Measurements from ENCODE around the gene COX6B1. TPM values are rescaled to one million over a fixed set of nuclear protein-coding genes. Genes with fewer than 3 reads are reported as not detected.

Gene COX6B1
- total and polyA plus RNA-seq, 7 donors, result 631 to 1,724 (median 878) TPM

GRCh38 chr19:35628565-35629331 is 19.4 kb upstream of the COX6B1 start, which contains the start of gene RBM42:
TSS of gene RBM42 (plus strand) at chr19:35629036. CDS start at chr19:35629154, 118 bp downstream.
- H3K27ac ChIP-seq, result peak within 1 kb of the TSS; percentile 94
- no peak for TF ChIP-seq CTCF (IDR thresholded peaks at IDR 0.05)
- peaks cover 13% of the 10 kb centered on the region for H3K4me1 ChIP-seq
- H3K9me3 ChIP-seq, result no peaks in the 10 kb centered on the region
- H3K4me3 ChIP-seq, result peak within 1 kb of the TSS; percentile 83
- peaks cover 4 to 41% of the 10 kb centered on the region in 2 donors for H3K36me3 ChIP-seq (ENCODE audit: insufficient read depth in 1 of 2, low read depth in 1 of 2)
- DNase-seq (peak; percentile 96 to 97), ATAC-seq (peak; percentile 100)
- 0% methylated on average over 56 of the region's 56 CpGs for WGBS, 3 donors
- no peaks in the 10 kb centered on the region for H3K27me3 ChIP-seq (ENCODE audit: insufficient read depth in 3 of 3, low read length in 2 of 3)
- intact Hi-C loops (cut with DNase I), result loop anchor here in 1 of 2 donors (2.0 kb wide), 1 partner anchor 84 kb away; the partner anchor contains the start of gene TMEM147

GRCh38 chr19:35629332-35629633 is 18.8 kb upstream of the COX6B1 start:
- intact Hi-C loops (cut with DNase I), result loop anchor here in 1 of 2 donors (2.0 kb wide), 1 partner anchor 84 kb away; the partner anchor contains the start of gene TMEM147

GRCh38 chr19:35633727-35634440 is 14.2 kb upstream of the COX6B1 start:
- ATAC-seq (no peak), DNase-seq (no peak)
- no peak overlapping the region for H3K4me3 ChIP-seq
- no peaks in the 10 kb centered on the region for H3K27me3 ChIP-seq (ENCODE audit: insufficient read depth in 3 of 3, low read length in 2 of 3)
- no peaks in the 10 kb centered on the region for H3K9me3 ChIP-seq
- peaks cover 10% of the 10 kb centered on the region for H3K4me1 ChIP-seq
- 88 to 92% (median 88%) methylated on average over 27 to 29 of the region's 29 CpGs for WGBS, 3 donors
- no peak for TF ChIP-seq CTCF (IDR thresholded peaks at IDR 0.05)
- intact Hi-C loops (cut with DNase I), result no loop called here
- peaks cover 4 to 89% of the 10 kb centered on the region in 2 donors for H3K36me3 ChIP-seq (ENCODE audit: insufficient read depth in 1 of 2, low read depth in 1 of 2)
- no peak overlapping the region for H3K27ac ChIP-seq

More at GRCh38 chr19:35629332-35629633, 18.8 kb upstream of the COX6B1 start:
- Histone ChIP-seq H3K9me3 (no peaks in the 10 kb centered on the region), H3K4me3 (peak overlapping the region; percentile 83), H3K27me3 (ENCODE audit: insufficient read depth in 3 of 3, low read length in 2 of 3) (no peaks in the 10 kb centered on the region), H3K36me3 (ENCODE audit: insufficient read depth in 1 of 2, low read depth in 1 of 2) (peaks cover 4 to 46% of the 10 kb centered on the region in 2 donors), H3K27ac (peak overlapping the region; percentile 94), H3K4me1 (peaks cover 13% of the 10 kb centered on the region)
- 4 to 5% (median 4%) methylated on average over 15 of the region's 15 CpGs for WGBS, 3 donors
- ATAC-seq, result no peak
- no peak for TF ChIP-seq CTCF (IDR thresholded peaks at IDR 0.05)
- no peak for DNase-seq

- Histone ChIP-seq H3K27ac (no peak overlapping the region), H3K4me3 (no peak overlapping the region), H3K36me3 (ENCODE audit: insufficient read depth in 1 of 2, low read depth in 1 of 2) (peaks cover 0 to 69% of the 10 kb centered on the region in 2 donors), H3K27me3 (ENCODE audit: insufficient read depth in 3 of 3, low read length in 2 of 3) (no peaks in the 10 kb centered on the region), H3K4me1 (no peaks in the 10 kb centered on the region), H3K9me3 (no peaks in the 10 kb centered on the region)
- DNase-seq (no peak), ATAC-seq (no peak)
- TF ChIP-seq CTCF (IDR thresholded peaks at IDR 0.05), result no peak
- 67 to 96% (median 94%) methylated on average over 3 of the region's 3 CpGs for WGBS, 3 donors
- intact Hi-C loops (cut with DNase I), result no loop called here
Observed at GRCh38 chr19:35636651-35637050, 11.5 kb upstream of the COX6B1 start.
